ENCODE measurements around the gene RIN1. TPM values are rescaled to one million over a fixed set of nuclear protein-coding genes. Genes with fewer than 3 reads are reported as not detected.

RIN1 gene
- total and polyA plus RNA-seq, 9 of the 15 experiments (the other 6 are each of a cell fraction or from before 2014, with no cell fraction given) = 0.01 to 1.2 (median 0.45) TPM; not detected in 1

DNA sequence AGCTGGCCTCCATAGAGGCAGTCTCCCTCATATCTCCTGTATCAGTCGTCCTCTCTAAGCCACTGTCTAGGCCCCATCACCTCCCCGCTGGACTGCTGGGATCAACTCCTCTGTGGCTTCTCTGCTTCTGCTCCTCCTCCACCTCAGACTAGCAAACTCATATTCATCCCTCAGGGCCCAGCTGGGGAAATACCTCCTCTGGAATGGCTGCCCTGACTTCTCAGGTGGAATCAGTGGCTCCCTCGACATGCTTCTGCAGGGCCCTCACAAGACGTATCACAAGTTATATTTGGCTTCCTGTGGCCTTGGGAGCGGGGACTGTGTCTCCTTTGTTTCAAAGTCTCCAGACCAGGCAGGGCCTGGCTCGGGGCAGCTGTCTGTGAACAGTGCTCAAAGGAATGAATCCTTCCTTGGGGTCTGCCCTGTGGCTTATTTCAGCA, 25.3 kb upstream of the RIN1 start (continued):
- TF ChIP-seq ZFP36 (IDR thresholded peaks at IDR 0.05; ENCODE audit: low read depth, low read length, partially characterized antibody) = no peak
- TF ChIP-seq NCOR1 (IDR thresholded peaks at IDR 0.05) = no peak
- no peak for TF ChIP-seq LARP7 (IDR thresholded peaks at IDR 0.05)
- TF ChIP-seq ZNF197 (CRISPR knock-in tag; IDR thresholded peaks at IDR 0.05; ENCODE audit: low read depth) = no peak
- TF ChIP-seq, protein P1, sequence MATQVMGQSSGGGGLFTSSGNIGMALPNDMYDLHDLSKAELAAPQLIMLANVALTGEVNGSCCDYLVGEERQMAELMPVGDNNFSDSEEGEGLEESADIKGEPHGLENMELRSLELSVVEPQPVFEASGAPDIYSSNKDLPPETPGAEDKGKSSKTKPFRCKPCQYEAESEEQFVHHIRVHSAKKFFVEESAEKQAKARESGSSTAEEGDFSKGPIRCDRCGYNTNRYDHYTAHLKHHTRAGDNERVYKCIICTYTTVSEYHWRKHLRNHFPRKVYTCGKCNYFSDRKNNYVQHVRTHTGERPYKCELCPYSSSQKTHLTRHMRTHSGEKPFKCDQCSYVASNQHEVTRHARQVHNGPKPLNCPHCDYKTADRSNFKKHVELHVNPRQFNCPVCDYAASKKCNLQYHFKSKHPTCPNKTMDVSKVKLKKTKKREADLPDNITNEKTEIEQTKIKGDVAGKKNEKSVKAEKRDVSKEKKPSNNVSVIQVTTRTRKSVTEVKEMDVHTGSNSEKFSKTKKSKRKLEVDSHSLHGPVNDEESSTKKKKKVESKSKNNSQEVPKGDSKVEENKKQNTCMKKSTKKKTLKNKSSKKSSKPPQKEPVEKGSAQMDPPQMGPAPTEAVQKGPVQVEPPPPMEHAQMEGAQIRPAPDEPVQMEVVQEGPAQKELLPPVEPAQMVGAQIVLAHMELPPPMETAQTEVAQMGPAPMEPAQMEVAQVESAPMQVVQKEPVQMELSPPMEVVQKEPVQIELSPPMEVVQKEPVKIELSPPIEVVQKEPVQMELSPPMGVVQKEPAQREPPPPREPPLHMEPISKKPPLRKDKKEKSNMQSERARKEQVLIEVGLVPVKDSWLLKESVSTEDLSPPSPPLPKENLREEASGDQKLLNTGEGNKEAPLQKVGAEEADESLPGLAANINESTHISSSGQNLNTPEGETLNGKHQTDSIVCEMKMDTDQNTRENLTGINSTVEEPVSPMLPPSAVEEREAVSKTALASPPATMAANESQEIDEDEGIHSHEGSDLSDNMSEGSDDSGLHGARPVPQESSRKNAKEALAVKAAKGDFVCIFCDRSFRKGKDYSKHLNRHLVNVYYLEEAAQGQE (IDR thresholded peaks at IDR 0.05; ENCODE audit: borderline replicate concordance) = no peak
- TF ChIP-seq, protein P1 (CRISPR knock-in tag; IDR thresholded peaks at IDR 0.05; ENCODE audit: low read depth) = no peak
- TF ChIP-seq, protein P2, sequence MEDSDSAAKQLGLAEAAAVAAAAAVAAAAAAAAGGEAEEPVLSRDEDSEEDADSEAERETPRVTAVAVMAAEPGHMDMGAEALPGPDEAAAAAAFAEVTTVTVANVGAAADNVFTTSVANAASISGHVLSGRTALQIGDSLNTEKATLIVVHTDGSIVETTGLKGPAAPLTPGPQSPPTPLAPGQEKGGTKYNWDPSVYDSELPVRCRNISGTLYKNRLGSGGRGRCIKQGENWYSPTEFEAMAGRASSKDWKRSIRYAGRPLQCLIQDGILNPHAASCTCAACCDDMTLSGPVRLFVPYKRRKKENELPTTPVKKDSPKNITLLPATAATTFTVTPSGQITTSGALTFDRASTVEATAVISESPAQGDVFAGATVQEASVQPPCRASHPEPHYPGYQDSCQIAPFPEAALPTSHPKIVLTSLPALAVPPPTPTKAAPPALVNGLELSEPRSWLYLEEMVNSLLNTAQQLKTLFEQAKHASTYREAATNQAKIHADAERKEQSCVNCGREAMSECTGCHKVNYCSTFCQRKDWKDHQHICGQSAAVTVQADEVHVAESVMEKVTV (CRISPR knock-in tag; IDR thresholded peaks at IDR 0.05) = no peak
- TF ChIP-seq ZNF584 (CRISPR knock-in tag; IDR thresholded peaks at IDR 0.05; ENCODE audit: low read depth) = no peak
- TF ChIP-seq ZNF561 (CRISPR knock-in tag; conservative IDR thresholded peaks at IDR 0.05) = no peak
- TF ChIP-seq ZKSCAN3 (CRISPR knock-in tag; IDR thresholded peaks at IDR 0.05) = no peak
- no peak for TF ChIP-seq ZSCAN32 (CRISPR knock-in tag; IDR thresholded peaks at IDR 0.05)
- no peak for TF ChIP-seq ZNF354B (CRISPR knock-in tag; IDR thresholded peaks at IDR 0.05)
- no peak for TF ChIP-seq PHTF2 (CRISPR knock-in tag; IDR thresholded peaks at IDR 0.05)
- TF ChIP-seq, protein P3, sequence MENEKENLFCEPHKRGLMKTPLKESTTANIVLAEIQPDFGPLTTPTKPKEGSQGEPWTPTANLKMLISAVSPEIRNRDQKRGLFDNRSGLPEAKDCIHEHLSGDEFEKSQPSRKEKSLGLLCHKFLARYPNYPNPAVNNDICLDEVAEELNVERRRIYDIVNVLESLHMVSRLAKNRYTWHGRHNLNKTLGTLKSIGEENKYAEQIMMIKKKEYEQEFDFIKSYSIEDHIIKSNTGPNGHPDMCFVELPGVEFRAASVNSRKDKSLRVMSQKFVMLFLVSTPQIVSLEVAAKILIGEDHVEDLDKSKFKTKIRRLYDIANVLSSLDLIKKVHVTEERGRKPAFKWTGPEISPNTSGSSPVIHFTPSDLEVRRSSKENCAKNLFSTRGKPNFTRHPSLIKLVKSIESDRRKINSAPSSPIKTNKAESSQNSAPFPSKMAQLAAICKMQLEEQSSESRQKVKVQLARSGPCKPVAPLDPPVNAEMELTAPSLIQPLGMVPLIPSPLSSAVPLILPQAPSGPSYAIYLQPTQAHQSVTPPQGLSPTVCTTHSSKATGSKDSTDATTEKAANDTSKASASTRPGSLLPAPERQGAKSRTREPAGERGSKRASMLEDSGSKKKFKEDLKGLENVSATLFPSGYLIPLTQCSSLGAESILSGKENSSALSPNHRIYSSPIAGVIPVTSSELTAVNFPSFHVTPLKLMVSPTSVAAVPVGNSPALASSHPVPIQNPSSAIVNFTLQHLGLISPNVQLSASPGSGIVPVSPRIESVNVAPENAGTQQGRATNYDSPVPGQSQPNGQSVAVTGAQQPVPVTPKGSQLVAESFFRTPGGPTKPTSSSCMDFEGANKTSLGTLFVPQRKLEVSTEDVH (IDR thresholded peaks at IDR 0.05; ENCODE audit: low read depth, partially characterized antibody) = peak; percentile 49
- TF ChIP-seq KDM1A (IDR thresholded peaks at IDR 0.05) = no peak
- TF ChIP-seq PYGO2 (tag; IDR thresholded peaks at IDR 0.05) = no peak
- no peak for TF ChIP-seq TGIF2 (CRISPR knock-in tag; IDR thresholded peaks at IDR 0.05)
- no peak for TF ChIP-seq FOXM1 (IDR thresholded peaks at IDR 0.05; ENCODE audit: low read depth)
- TF ChIP-seq FOXM1 (CRISPR knock-in tag; IDR thresholded peaks at IDR 0.05; ENCODE audit: low read depth) = no peak

Measured in K562 (cell line).